GM23338 (cell line): ENCODE data around the gene DHRSX. TPM values are rescaled to one million over a fixed set of nuclear protein-coding genes. Genes with fewer than 3 reads are reported as not detected.

Experiments
- ATAC-seq: fragments of 200-7000 bp; cut with Tn5 transposase; 3 replicates; pipeline ENCODE4 v1.9.1; 2020
- DNase-seq: peaks from one replicate; pipeline ENCODE4 v3.0.0-alpha.2; 2015; ENCODE audit warnings: low spot score
- H2AFZ ChIP-seq: fragments of 200-600 bp; sonication (generic); 2 replicates; pipeline ENCODE4 v1.8.0; 2016; ENCODE audit warnings: antibody characterized with exemption, mild to moderate bottlenecking, moderate library complexity
- H3F3A ChIP-seq: fragments of 200-600 bp; sonication (generic); replicated peaks from 2 replicates; pipeline ENCODE4 v1.8.0; 2017; ENCODE audit warnings: antibody characterized with exemption, mixed run types, low read depth
- H3K27ac ChIP-seq: fragments of 200-600 bp; sonication (generic); 2 replicates; pipeline ENCODE4 v1.6.1; 2016; ENCODE audit warnings: low read depth
- H3K27me3 ChIP-seq: fragments of 200-600 bp; sonication (generic); 2 replicates; pipeline ENCODE4 v1.8.0; 2016; ENCODE audit warnings: mild to moderate bottlenecking, mixed run types, moderate library complexity; ENCODE audit not compliant: insufficient read depth
- H3K36me3 ChIP-seq: fragments of 200-600 bp; sonication (generic); 2 replicates; pipeline ENCODE4 v1.8.0; 2016; ENCODE audit warnings: mild to moderate bottlenecking; ENCODE audit not compliant: insufficient read depth
- H3K4me1 ChIP-seq: fragments of 200-600 bp; sonication (generic); 2 replicates; pipeline ENCODE4 v1.8.0; 2016; ENCODE audit warnings: mild to moderate bottlenecking, moderate library complexity; ENCODE audit not compliant: insufficient read depth
- H3K4me2 ChIP-seq: fragments of 200-600 bp; sonication (generic); 2 replicates; pipeline ENCODE4 v1.7.1; 2017; ENCODE audit warnings: mixed run types
- H3K4me3 ChIP-seq: fragments of 200-600 bp; sonication (generic); 2 replicates; pipeline ENCODE4 v1.6.1; 2016; ENCODE audit warnings: mixed run types
- H3K79me2 ChIP-seq: fragments of 200-600 bp; sonication (generic); replicated peaks from 2 replicates; pipeline ENCODE4 v1.8.0; 2017; ENCODE audit warnings: mild to moderate bottlenecking; ENCODE audit not compliant: insufficient read depth
- H3K9me2 ChIP-seq: fragments of 200-600 bp; sonication (generic); 2 replicates; pipeline ENCODE4 v1.8.0; 2017; ENCODE audit not compliant: insufficient read depth
- H4K20me1 ChIP-seq: fragments of 200-600 bp; sonication (generic); replicated peaks from 2 replicates; pipeline ENCODE4 v1.8.0; 2017; ENCODE audit warnings: mild to moderate bottlenecking; ENCODE audit not compliant: insufficient read depth
- H3K27ac Mint-ChIP-seq: 2 replicates; pipeline ENCODE4 v1.8.0; 2020; ENCODE audit warnings: inconsistent platforms, mild to moderate bottlenecking, moderate library complexity, mixed read lengths
- H3K27me3 Mint-ChIP-seq: 3 replicates; pipeline ENCODE4 v1.8.0; 2022; ENCODE audit warnings: low read depth, mild to moderate bottlenecking, moderate library complexity, mixed read lengths, inconsistent platforms; ENCODE audit not compliant: insufficient read depth, poor library complexity
- H3K36me3 Mint-ChIP-seq: 3 replicates; pipeline ENCODE4 v1.8.0; 2021; ENCODE audit warnings: low read depth, mild to moderate bottlenecking, inconsistent platforms, moderate library complexity, mixed read lengths
- H3K4me1 Mint-ChIP-seq: 3 replicates; pipeline ENCODE4 v1.8.0; 2020; ENCODE audit warnings: mild to moderate bottlenecking, inconsistent platforms, mixed read lengths
- H3K4me3 Mint-ChIP-seq: 3 replicates; pipeline ENCODE4 v1.8.0; 2021; ENCODE audit warnings: moderate library complexity, mild to moderate bottlenecking, inconsistent platforms, mixed read lengths
- H3K9me3 Mint-ChIP-seq: 3 replicates; pipeline ENCODE4 v1.8.0; 2020; ENCODE audit warnings: moderate library complexity, mild to moderate bottlenecking, inconsistent platforms, mixed read lengths
- CREB1 ChIP-seq: fragments of 250-450 bp; sonication (Bioruptor Pico); IDR thresholded peaks from 2 replicates; pipeline ENCODE4 v1.5.0; 2020; ENCODE audit warnings: low read depth, mild to moderate bottlenecking, moderate library complexity
- EZH2 ChIP-seq: fragments of 200-600 bp; sonication (generic); IDR thresholded peaks from one replicate; pipeline ENCODE4 v1.8.0; 2017; ENCODE audit warnings: antibody characterized with exemption, mild to moderate bottlenecking, low read depth; ENCODE audit not compliant: unreplicated experiment
- EZH2phosphoT487 ChIP-seq: fragments of 200-600 bp; sonication (generic); IDR thresholded peaks from one replicate; pipeline ENCODE4 v1.8.1; 2018; ENCODE audit warnings: antibody characterized with exemption; ENCODE audit not compliant: unreplicated experiment
- JUNB ChIP-seq: IDR thresholded peaks from one replicate; pipeline ENCODE4 v1.6.1; 2016; ENCODE audit warnings: antibody characterized with exemption; ENCODE audit not compliant: unreplicated experiment
- POLR2AphosphoS5 ChIP-seq: IDR thresholded peaks from 2 replicates; pipeline ENCODE4 v1.6.1; 2016; ENCODE audit warnings: antibody characterized with exemption, low read depth
- STAT1 ChIP-seq: IDR thresholded peaks from one replicate; pipeline ENCODE4 v1.6.1; 2016; ENCODE audit warnings: antibody characterized with exemption; ENCODE audit not compliant: unreplicated experiment
- ZNF331 ChIP-seq: fragments of 250-450 bp; sonication (Bioruptor Pico); IDR thresholded peaks from 2 replicates; pipeline ENCODE4 v1.5.0; 2020; ENCODE audit warnings: low read depth, mild to moderate bottlenecking, moderate library complexity
- polyA plus RNA-seq: library from polyadenylated mRNA; unstranded; fragments of >200 nt; fragmentation: Nextera tagmentation; extraction: Ambion mirVana; gene quantifications from 2 replicates; pipeline ENCODE4 v1.2.1, GENCODE V29; 2016
- total RNA-seq: library from RNA; depleted of rRNA; stranded (reverse); fragments of >200 nt; shearing (Covaris generic); gene quantifications from 2 replicates; pipeline ENCODE4 v1.2.3, GENCODE V29; 2014
- TF ChIP-seq, protein P1 (sequence below), 2 experiments: fragments of 200-600 bp in 1 of 2; sonication (generic) in 1 of 2; conservative IDR thresholded peaks; 2 replicates each; pipeline versions ENCODE4 v1.5.1 to v1.6.1; 2016 to 2017; ENCODE audit warnings: antibody characterized with exemption in 2 of 2, low read depth in 2 of 2, mild to moderate bottlenecking in 2 of 2, moderate library complexity in 1 of 2
- TF ChIP-seq, protein P2 (sequence below): IDR thresholded peaks from one replicate; pipeline ENCODE4 v1.6.1; 2018; ENCODE audit warnings: antibody characterized with exemption; ENCODE audit not compliant: unreplicated experiment
- TF ChIP-seq, protein P3 (sequence below): IDR thresholded peaks from 2 replicates; pipeline ENCODE4 v1.6.1; 2016; ENCODE audit warnings: antibody characterized with exemption

Gene DHRSX
- total and polyA plus RNA-seq, 2 experiments from 2014 or later, result 33.9 to 43.0 TPM

DNA sequence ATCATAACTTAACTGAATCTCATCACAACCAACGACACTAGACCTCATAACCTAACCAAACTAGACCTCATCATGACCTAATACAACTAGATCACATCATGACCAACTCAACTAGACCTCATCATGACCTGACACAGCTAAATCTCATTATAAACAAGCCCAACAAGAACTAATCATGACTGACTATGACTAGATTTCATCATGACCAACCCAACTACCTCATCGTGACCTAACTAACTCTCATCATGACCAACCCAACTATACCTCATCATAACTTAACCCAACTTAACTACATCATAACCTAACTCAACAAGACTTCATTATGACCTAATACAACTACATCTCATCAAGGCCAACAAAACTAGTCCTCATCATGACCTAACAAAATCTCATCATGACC, 86.8 kb downstream of the DHRSX start (continued):
- TF ChIP-seq, protein P1, sequence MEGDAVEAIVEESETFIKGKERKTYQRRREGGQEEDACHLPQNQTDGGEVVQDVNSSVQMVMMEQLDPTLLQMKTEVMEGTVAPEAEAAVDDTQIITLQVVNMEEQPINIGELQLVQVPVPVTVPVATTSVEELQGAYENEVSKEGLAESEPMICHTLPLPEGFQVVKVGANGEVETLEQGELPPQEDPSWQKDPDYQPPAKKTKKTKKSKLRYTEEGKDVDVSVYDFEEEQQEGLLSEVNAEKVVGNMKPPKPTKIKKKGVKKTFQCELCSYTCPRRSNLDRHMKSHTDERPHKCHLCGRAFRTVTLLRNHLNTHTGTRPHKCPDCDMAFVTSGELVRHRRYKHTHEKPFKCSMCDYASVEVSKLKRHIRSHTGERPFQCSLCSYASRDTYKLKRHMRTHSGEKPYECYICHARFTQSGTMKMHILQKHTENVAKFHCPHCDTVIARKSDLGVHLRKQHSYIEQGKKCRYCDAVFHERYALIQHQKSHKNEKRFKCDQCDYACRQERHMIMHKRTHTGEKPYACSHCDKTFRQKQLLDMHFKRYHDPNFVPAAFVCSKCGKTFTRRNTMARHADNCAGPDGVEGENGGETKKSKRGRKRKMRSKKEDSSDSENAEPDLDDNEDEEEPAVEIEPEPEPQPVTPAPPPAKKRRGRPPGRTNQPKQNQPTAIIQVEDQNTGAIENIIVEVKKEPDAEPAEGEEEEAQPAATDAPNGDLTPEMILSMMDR (conservative IDR thresholded peaks at IDR 0.05; ENCODE audit: low read depth in 2 of 2), result no peak
- TF ChIP-seq JUNB (no peak), CREB1 (CRISPR knock-in tag) (no peak), EZH2 (no peak), STAT1 (no peak), EZH2phosphoT487 (no peak), POLR2AphosphoS5 (no peak), ZNF331 (CRISPR knock-in tag) (no peak)
- TF ChIP-seq, protein P2, sequence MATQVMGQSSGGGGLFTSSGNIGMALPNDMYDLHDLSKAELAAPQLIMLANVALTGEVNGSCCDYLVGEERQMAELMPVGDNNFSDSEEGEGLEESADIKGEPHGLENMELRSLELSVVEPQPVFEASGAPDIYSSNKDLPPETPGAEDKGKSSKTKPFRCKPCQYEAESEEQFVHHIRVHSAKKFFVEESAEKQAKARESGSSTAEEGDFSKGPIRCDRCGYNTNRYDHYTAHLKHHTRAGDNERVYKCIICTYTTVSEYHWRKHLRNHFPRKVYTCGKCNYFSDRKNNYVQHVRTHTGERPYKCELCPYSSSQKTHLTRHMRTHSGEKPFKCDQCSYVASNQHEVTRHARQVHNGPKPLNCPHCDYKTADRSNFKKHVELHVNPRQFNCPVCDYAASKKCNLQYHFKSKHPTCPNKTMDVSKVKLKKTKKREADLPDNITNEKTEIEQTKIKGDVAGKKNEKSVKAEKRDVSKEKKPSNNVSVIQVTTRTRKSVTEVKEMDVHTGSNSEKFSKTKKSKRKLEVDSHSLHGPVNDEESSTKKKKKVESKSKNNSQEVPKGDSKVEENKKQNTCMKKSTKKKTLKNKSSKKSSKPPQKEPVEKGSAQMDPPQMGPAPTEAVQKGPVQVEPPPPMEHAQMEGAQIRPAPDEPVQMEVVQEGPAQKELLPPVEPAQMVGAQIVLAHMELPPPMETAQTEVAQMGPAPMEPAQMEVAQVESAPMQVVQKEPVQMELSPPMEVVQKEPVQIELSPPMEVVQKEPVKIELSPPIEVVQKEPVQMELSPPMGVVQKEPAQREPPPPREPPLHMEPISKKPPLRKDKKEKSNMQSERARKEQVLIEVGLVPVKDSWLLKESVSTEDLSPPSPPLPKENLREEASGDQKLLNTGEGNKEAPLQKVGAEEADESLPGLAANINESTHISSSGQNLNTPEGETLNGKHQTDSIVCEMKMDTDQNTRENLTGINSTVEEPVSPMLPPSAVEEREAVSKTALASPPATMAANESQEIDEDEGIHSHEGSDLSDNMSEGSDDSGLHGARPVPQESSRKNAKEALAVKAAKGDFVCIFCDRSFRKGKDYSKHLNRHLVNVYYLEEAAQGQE, result no peak

DNA sequence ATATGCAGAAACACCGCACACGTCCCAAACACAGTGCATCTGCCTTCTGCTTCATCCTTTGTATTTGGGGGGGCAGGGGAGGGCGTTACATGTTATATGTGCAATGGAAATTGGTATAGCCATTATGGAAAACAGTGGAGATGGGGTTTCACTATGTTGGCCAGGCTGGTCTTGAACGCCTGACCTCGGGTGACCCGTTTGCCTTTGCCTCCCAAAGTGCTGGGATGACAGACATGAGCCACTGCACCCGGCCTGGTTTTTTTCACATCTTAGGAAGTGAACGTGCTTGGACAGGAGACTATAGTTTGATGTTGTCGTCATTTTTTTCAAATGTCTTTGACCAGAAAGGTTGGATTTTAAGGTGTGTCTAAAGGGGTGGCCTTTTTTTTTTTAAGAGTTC, 88.6 kb downstream of the DHRSX start:
- Mint-ChIP-seq H3K9me3 (peaks cover 15% of the 10 kb centered on the region), H3K27me3 (no peaks in the 10 kb centered on the region)

More for the DNA sequence above, 88.6 kb downstream of the DHRSX start:
- no peak overlapping the region for H3K4me3 ChIP-seq
- Mint-ChIP-seq H3K4me1 (peaks cover 4% of the 10 kb centered on the region; the same call in 2 of the 3 replicates), H3K4me3 (no peak overlapping the region), H3K36me3 (peaks cover 27% of the 10 kb centered on the region), H3K27ac (no peak overlapping the region)
- peaks cover 13% of the 10 kb centered on the region; the same call in 1 of the 2 replicates for H3K79me2 ChIP-seq
- H3K36me3 ChIP-seq, result peaks cover 13% of the 10 kb centered on the region
- no peaks in the 10 kb centered on the region for H3F3A ChIP-seq
- TF ChIP-seq CREB1 (CRISPR knock-in tag) (no peak), STAT1 (no peak), JUNB (no peak), EZH2 (no peak)
- TF ChIP-seq, protein P1 (conservative IDR thresholded peaks at IDR 0.05; ENCODE audit: low read depth in 2 of 2), result no peak
- TF ChIP-seq, protein P3, sequence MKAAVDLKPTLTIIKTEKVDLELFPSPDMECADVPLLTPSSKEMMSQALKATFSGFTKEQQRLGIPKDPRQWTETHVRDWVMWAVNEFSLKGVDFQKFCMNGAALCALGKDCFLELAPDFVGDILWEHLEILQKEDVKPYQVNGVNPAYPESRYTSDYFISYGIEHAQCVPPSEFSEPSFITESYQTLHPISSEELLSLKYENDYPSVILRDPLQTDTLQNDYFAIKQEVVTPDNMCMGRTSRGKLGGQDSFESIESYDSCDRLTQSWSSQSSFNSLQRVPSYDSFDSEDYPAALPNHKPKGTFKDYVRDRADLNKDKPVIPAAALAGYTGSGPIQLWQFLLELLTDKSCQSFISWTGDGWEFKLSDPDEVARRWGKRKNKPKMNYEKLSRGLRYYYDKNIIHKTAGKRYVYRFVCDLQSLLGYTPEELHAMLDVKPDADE, result no peak
- H3K4me1 ChIP-seq, result no peaks in the 10 kb centered on the region
- DNase-seq (no peak), ATAC-seq (no peak)
- peaks cover 27% of the 10 kb centered on the region for H3K9me2 ChIP-seq
- H4K20me1 ChIP-seq, result no peaks in the 10 kb centered on the region
- no peaks in the 10 kb centered on the region for H3K27me3 ChIP-seq
- H2AFZ ChIP-seq, result no peak overlapping the region
- H3K4me2 ChIP-seq, result no peak overlapping the region
- no peak overlapping the region for H3K27ac ChIP-seq
